Measurements from ENCODE around the gene YWHAG. TPM values are rescaled to one million over a fixed set of nuclear protein-coding genes. Genes with fewer than 3 reads are reported as not detected.

The YWHAG gene
- total and polyA plus RNA-seq, 2 of the 13 experiments (the other 11 are each of a cell fraction or from before 2014, with no cell fraction given), result 36.9 to 67.5 TPM

- TF ChIP-seq GLMP (CRISPR knock-in tag; IDR thresholded peaks at IDR 0.05; ENCODE audit: borderline replicate concordance), result 0 out of 2 replicates have a peak, but pooled peaks have one; percentile 68
- TF ChIP-seq ETV5 (CRISPR knock-in tag; IDR thresholded peaks at IDR 0.05; ENCODE audit: borderline replicate concordance), result peak; percentile 61
- peak; percentile 46 for TF ChIP-seq TEAD3 (CRISPR knock-in tag; optimal IDR thresholded peaks at IDR 0.05; ENCODE audit: borderline replicate concordance)
- no peak for TF ChIP-seq CEBPG (CRISPR knock-in tag; IDR thresholded peaks at IDR 0.05)
- TF ChIP-seq ZMYM4 (CRISPR knock-in tag; IDR thresholded peaks at IDR 0.05), result peak; percentile 34; the same call in 1 of the 2 replicates
- no peak for TF ChIP-seq MBD4 (IDR thresholded peaks at IDR 0.05; ENCODE audit: borderline replicate concordance, low read length)
- TF ChIP-seq KDM6A (CRISPR knock-in tag; IDR thresholded peaks at IDR 0.05; ENCODE audit: low read depth), result no peak
- no peak for TF ChIP-seq MAF1 (CRISPR knock-in tag; IDR thresholded peaks at IDR 0.05; ENCODE audit: borderline replicate concordance)
- no peak for TF ChIP-seq EZH2 (conservative IDR thresholded peaks at IDR 0.05; ENCODE audit: low read depth, low read length)
- TF ChIP-seq CEBPZ (IDR thresholded peaks at IDR 0.05; ENCODE audit: low read length), result no peak
- no peak for TF ChIP-seq MED8 (CRISPR knock-in tag; IDR thresholded peaks at IDR 0.05; ENCODE audit: insufficient replicate concordance)
- peak; percentile 58; the same call in 1 of the 2 replicates for TF ChIP-seq HIVEP1 (CRISPR knock-in tag; IDR thresholded peaks at IDR 0.05)
- no peak for TF ChIP-seq TP53 (CRISPR knock-in tag; conservative IDR thresholded peaks at IDR 0.05)
- TF ChIP-seq ZKSCAN5 (CRISPR knock-in tag; IDR thresholded peaks at IDR 0.05), result no peak
- peak; percentile 61; the same call in 1 of the 2 replicates for TF ChIP-seq ZNF230 (CRISPR knock-in tag; IDR thresholded peaks at IDR 0.05)
- TF ChIP-seq KAT2B (IDR thresholded peaks at IDR 0.05; ENCODE audit: borderline replicate concordance, low read depth, low read length), result no peak
- TF ChIP-seq ZNF34 (CRISPR knock-in tag; IDR thresholded peaks at IDR 0.05; ENCODE audit: borderline replicate concordance), result 0 out of 2 replicates have a peak, but pooled peaks have one; percentile 15
- TF ChIP-seq IRF2 (CRISPR knock-in tag; IDR thresholded peaks at IDR 0.05), result 0 out of 2 replicates have a peak, but pooled peaks have one; percentile 57
Observed at GRCh38 chr7:76358481-76359110, at the start of gene YWHAG (continued).
